Measurements from ENCODE around the gene DTNBP1.

Gene DTNBP1

GRCh38 chr6:15500901-15501825 lies 161.7 kb downstream of the DTNBP1 start:
- DNase-seq (ENCODE audit: low read depth) = no peak

- DNase-seq (ENCODE audit: low read depth) = no peak
These were observed 162.6 kb downstream of the DTNBP1 start for GRCh38 chr6:15500078-15500740.

GRCh38 chr6:15499591-15499990 lies 163.2 kb downstream of the DTNBP1 start:
- no peak for DNase-seq (ENCODE audit: low read depth)

- DNase-seq (ENCODE audit: low read depth) = no peak
These were observed 163.7 kb downstream of the DTNBP1 start for GRCh38 chr6:15499125-15499524.

- DNase-seq (ENCODE audit: low read depth) = no peak
These were observed 164.2 kb downstream of the DTNBP1 start for GRCh38 chr6:15498640-15499039.

- no peak for DNase-seq (ENCODE audit: low read depth)
These were observed 166.3 kb downstream of the DTNBP1 start for GRCh38 chr6:15496345-15497131.

- no peak for DNase-seq (ENCODE audit: low read depth)
These were observed 167.4 kb downstream of the DTNBP1 start for GRCh38 chr6:15495375-15495901.

- no peak for DNase-seq (ENCODE audit: low read depth)
These were observed 169.2 kb downstream of the DTNBP1 start for GRCh38 chr6:15493437-15494168.

GRCh38 chr6:15491986-15492269 lies 170.9 kb downstream of the DTNBP1 start:
- no peak for DNase-seq (ENCODE audit: low read depth)

- no peak for DNase-seq (ENCODE audit: low read depth)
These were observed 171.4 kb downstream of the DTNBP1 start for GRCh38 chr6:15491255-15491985.

GRCh38 chr6:15490242-15491100 lies 172.4 kb downstream of the DTNBP1 start:
- DNase-seq (ENCODE audit: low read depth) = no peak

- no peak for DNase-seq (ENCODE audit: low read depth)
These were observed 173.4 kb downstream of the DTNBP1 start for GRCh38 chr6:15489261-15489962.

GRCh38 chr6:15487262-15487661 lies 175.6 kb downstream of the DTNBP1 start:
- DNase-seq (ENCODE audit: low read depth) = no peak

GRCh38 chr6:15485936-15486335 lies 176.9 kb downstream of the DTNBP1 start:
- DNase-seq (ENCODE audit: low read depth) = no peak

GRCh38 chr6:15484821-15485220 lies 178.0 kb downstream of the DTNBP1 start:
- DNase-seq (ENCODE audit: low read depth) = no peak

GRCh38 chr6:15484140-15484539 lies 178.7 kb downstream of the DTNBP1 start:
- no peak for DNase-seq (ENCODE audit: low read depth)

GRCh38 chr6:15483060-15483459 lies 179.8 kb downstream of the DTNBP1 start:
- no peak for DNase-seq (ENCODE audit: low read depth)

GRCh38 chr6:15481390-15482291 lies 181.2 kb downstream of the DTNBP1 start:
- DNase-seq (ENCODE audit: low read depth) = no peak

Data from T-helper 22 cell (primary cell).